Measurements from ENCODE around the gene PLCB4. TPM values are rescaled to one million over a fixed set of nuclear protein-coding genes. Genes with fewer than 3 reads are reported as not detected.

Gene PLCB4
- polyA plus RNA-seq, 3 donors = 13.1 to 15.7 (median 13.9) TPM

- no peak for DNase-seq (ENCODE audit: low read depth in 3 of 3, low spot score in 2 of 3)
Observed at GRCh38 chr20:9476637-9477036, 407.8 kb downstream of the PLCB4 start.

GRCh38 chr20:9478771-9479170, 409.9 kb downstream of the PLCB4 start:
- DNase-seq (ENCODE audit: low read depth in 3 of 3, low spot score in 2 of 3) = no peak

- DNase-seq (ENCODE audit: low read depth in 3 of 3, low spot score in 2 of 3) = no peak
Observed at GRCh38 chr20:9480066-9480465, 411.2 kb downstream of the PLCB4 start.

GRCh38 chr20:9482180-9482579, 413.3 kb downstream of the PLCB4 start:
- no peak for DNase-seq (ENCODE audit: low read depth in 3 of 3, low spot score in 2 of 3)

- DNase-seq (ENCODE audit: low read depth in 3 of 3, low spot score in 2 of 3) = no peak
Observed at GRCh38 chr20:9483131-9483530, 414.2 kb downstream of the PLCB4 start.

GRCh38 chr20:9485614-9486340, 416.9 kb downstream of the PLCB4 start:
- no peak for DNase-seq (ENCODE audit: low read depth in 3 of 3, low spot score in 2 of 3)

GRCh38 chr20:9487231-9487630, 418.3 kb downstream of the PLCB4 start:
- DNase-seq (ENCODE audit: low read depth in 3 of 3, low spot score in 2 of 3) = no peak

- DNase-seq (ENCODE audit: low read depth in 3 of 3, low spot score in 2 of 3) = no peak
Observed at GRCh38 chr20:9488063-9488462, 419.2 kb downstream of the PLCB4 start.

- no peak for DNase-seq (ENCODE audit: low read depth in 3 of 3, low spot score in 2 of 3)
Observed at GRCh38 chr20:9490161-9490560, 421.3 kb downstream of the PLCB4 start.

- DNase-seq (ENCODE audit: low read depth in 3 of 3, low spot score in 2 of 3) = no peak
Observed at GRCh38 chr20:9490631-9491030, 421.7 kb downstream of the PLCB4 start.

- no peak for DNase-seq (ENCODE audit: low read depth in 3 of 3, low spot score in 2 of 3)
Observed at GRCh38 chr20:9491324-9491723, 422.4 kb downstream of the PLCB4 start.

- DNase-seq (ENCODE audit: low read depth in 3 of 3, low spot score in 2 of 3) = no peak
Observed at GRCh38 chr20:9492067-9492466, 423.2 kb downstream of the PLCB4 start.

- DNase-seq (ENCODE audit: low read depth in 3 of 3, low spot score in 2 of 3) = no peak
Observed at GRCh38 chr20:9493803-9494202, 424.9 kb downstream of the PLCB4 start.

GRCh38 chr20:9495701-9496100, 426.8 kb downstream of the PLCB4 start:
- DNase-seq (ENCODE audit: low read depth in 3 of 3, low spot score in 2 of 3) = no peak

- DNase-seq (ENCODE audit: low read depth in 3 of 3, low spot score in 2 of 3) = no peak
Observed at GRCh38 chr20:9496155-9496554, 427.3 kb downstream of the PLCB4 start.

GRCh38 chr20:9498322-9498721, 429.4 kb downstream of the PLCB4 start:
- no peak for DNase-seq (ENCODE audit: low read depth in 3 of 3, low spot score in 2 of 3)

GRCh38 chr20:9499126-9499899, 430.4 kb downstream of the PLCB4 start:
- DNase-seq (ENCODE audit: low read depth in 3 of 3, low spot score in 2 of 3) = no peak

GRCh38 chr20:9500121-9500520, 431.2 kb downstream of the PLCB4 start:
- DNase-seq (ENCODE audit: low read depth in 3 of 3, low spot score in 2 of 3) = no peak

GRCh38 chr20:9501473-9501872, 432.6 kb downstream of the PLCB4 start:
- DNase-seq (ENCODE audit: low read depth in 3 of 3, low spot score in 2 of 3) = no peak

- DNase-seq (ENCODE audit: low read depth in 3 of 3, low spot score in 2 of 3) = no peak
Observed at GRCh38 chr20:9503526-9504245, 434.8 kb downstream of the PLCB4 start.

GRCh38 chr20:9506280-9506821, 437.5 kb downstream of the PLCB4 start:
- DNase-seq (ENCODE audit: low read depth in 3 of 3, low spot score in 2 of 3) = no peak
